Jurkat, Clone E6-1 (cell line): ENCODE measurements around the gene SYNC.
"Not testable (repeated sequence)": the region's sequence is repeated elsewhere in the genome, so short reads cannot be mapped to it uniquely, and the experiment has no call there.

ENCODE experiments used
- DNase-seq: peaks from one replicate; pipeline ENCODE4 v3.0.0-alpha.2; 2011; ENCODE audit warnings: low read depth, low spot score
- H3K4me3 ChIP-seq: 2 replicates; pipeline ENCODE4 v1.5.1; 2011; ENCODE audit warnings: mild to moderate bottlenecking, low read length, control low read depth, moderate library complexity

The SYNC gene

GRCh38 chr1:32727876-32728275 lies 25.3 kb upstream of the SYNC start:
- no peak for DNase-seq
- no peak overlapping the region for H3K4me3 ChIP-seq

- H3K4me3 ChIP-seq, result no peak overlapping the region
Observed at GRCh38 chr1:32725615-32725982, 23.0 kb upstream of the SYNC start.

GRCh38 chr1:32724678-32725614 lies 22.4 kb upstream of the SYNC start:
- no peak overlapping the region for H3K4me3 ChIP-seq
- peak; percentile 66 for DNase-seq

More at GRCh38 chr1:32725615-32725982, 23.0 kb upstream of the SYNC start:
- no peak for DNase-seq

GRCh38 chr1:32719681-32720275 lies 17.2 kb upstream of the SYNC start:
- no peak overlapping the region for H3K4me3 ChIP-seq
- no peak for DNase-seq

GRCh38 chr1:32718527-32718926 lies 16.0 kb upstream of the SYNC start:
- no peak overlapping the region for H3K4me3 ChIP-seq
- DNase-seq, result no peak

GRCh38 chr1:32718036-32718435 lies 15.5 kb upstream of the SYNC start:
- DNase-seq, result no peak
- H3K4me3 ChIP-seq, result no peak overlapping the region

- no peak for DNase-seq
- no peak overlapping the region for H3K4me3 ChIP-seq
Observed at GRCh38 chr1:32717503-32717902, 14.9 kb upstream of the SYNC start.

GRCh38 chr1:32716312-32717148 lies 14.0 kb upstream of the SYNC start:
- H3K4me3 ChIP-seq, result peak overlapping the region; percentile 9; the same call in 1 of the 2 replicates
- peak; percentile 69 for DNase-seq

- H3K4me3 ChIP-seq, result no peak overlapping the region
- DNase-seq, result no peak
Observed at GRCh38 chr1:32715901-32716311, 13.3 kb upstream of the SYNC start.

GRCh38 chr1:32714277-32714676 lies 11.7 kb upstream of the SYNC start:
- no peak overlapping the region for H3K4me3 ChIP-seq
- DNase-seq, result no peak

GRCh38 chr1:32713081-32713480 lies 10.5 kb upstream of the SYNC start:
- no peak overlapping the region for H3K4me3 ChIP-seq

GRCh38 chr1:32711221-32711620 lies 8.7 kb upstream of the SYNC start:
- not testable (repeated sequence) for DNase-seq, H3K4me3 ChIP-seq

More at GRCh38 chr1:32713081-32713480, 10.5 kb upstream of the SYNC start:
- no peak for DNase-seq

GRCh38 chr1:32709476-32709875 lies 6.9 kb upstream of the SYNC start:
- no peak for DNase-seq
- H3K4me3 ChIP-seq, result no peak overlapping the region

GRCh38 chr1:32709075-32709474 lies 6.5 kb upstream of the SYNC start:
- no peak overlapping the region for H3K4me3 ChIP-seq
- no peak for DNase-seq

GRCh38 chr1:32706491-32706890 lies 3.9 kb upstream of the SYNC start:
- H3K4me3 ChIP-seq, result no peak overlapping the region
- no peak for DNase-seq

GRCh38 chr1:32705516-32705915 lies 2.9 kb upstream of the SYNC start:
- H3K4me3 ChIP-seq, result no peak overlapping the region
- no peak for DNase-seq

GRCh38 chr1:32703479-32704291 lies 1.1 kb upstream of the SYNC start:
- DNase-seq, result no peak
- no peak overlapping the region for H3K4me3 ChIP-seq

- H3K4me3 ChIP-seq, result no peak overlapping the region
- no peak for DNase-seq
Observed at GRCh38 chr1:32701951-32702598, 495 bp downstream of the SYNC start.
